SK-N-SH treated with all-trans-retinoic acid at 6 μM for 48 hours (cell line): ENCODE measurements around the gene MFAP4.

Source experiments
- ATAC-seq: fragments of 200-7000 bp; cut with Tn5 transposase; 3 replicates; pipeline ENCODE4 v1.9.1; 2020; ENCODE audit warnings: mild to moderate bottlenecking, moderate library complexity
- ARNTL ChIP-seq: fragments of 450-650 bp; formaldehyde crosslinking; IDR thresholded peaks from 2 replicates; pipeline ENCODE4 v1.5.0; 2020; ENCODE audit warnings: low read depth, mild to moderate bottlenecking, moderate library complexity, borderline replicate concordance
- BACH2 ChIP-seq: fragments of 250-450 bp; sonication (Bioruptor Pico); IDR thresholded peaks from 2 replicates; pipeline ENCODE4 v1.9.0; 2021; ENCODE audit warnings: mild to moderate bottlenecking, borderline replicate concordance
- CSRNP3 ChIP-seq: fragments of 250-450 bp; sonication (Bioruptor Pico); IDR thresholded peaks from 2 replicates; pipeline ENCODE4 v1.5.1; 2021; ENCODE audit warnings: mild to moderate bottlenecking, moderate library complexity
- ESRRG ChIP-seq: fragments of 250-450 bp; sonication (Bioruptor Pico); IDR thresholded peaks from 2 replicates; pipeline ENCODE4 v1.6.1; 2021; ENCODE audit warnings: mild to moderate bottlenecking
- GLIS3 ChIP-seq: fragments of 250-450 bp; sonication (Bioruptor Pico); IDR thresholded peaks from 2 replicates; pipeline ENCODE4 v1.5.0; 2020; ENCODE audit warnings: mild to moderate bottlenecking, moderate library complexity
- ISL1 ChIP-seq: fragments of 250-450 bp; sonication (Bioruptor Pico); IDR thresholded peaks from 2 replicates; pipeline ENCODE4 v2.1.2; 2022; ENCODE audit warnings: mild to moderate bottlenecking, moderate library complexity
- OSR1 ChIP-seq: fragments of 250-450 bp; sonication (Bioruptor Pico); IDR thresholded peaks from 2 replicates; pipeline ENCODE4 v1.8.0; 2022; ENCODE audit warnings: moderate library complexity, mild to moderate bottlenecking, inconsistent platforms
- PPARA ChIP-seq: fragments of 250-450 bp; sonication (Bioruptor Pico); IDR thresholded peaks from 2 replicates; pipeline ENCODE4 v1.5.0; 2020; ENCODE audit warnings: mild to moderate bottlenecking, borderline replicate concordance
- RARB ChIP-seq: fragments of 250-450 bp; sonication (Bioruptor Pico); IDR thresholded peaks from 2 replicates; pipeline ENCODE4 v1.8.0; 2021; ENCODE audit warnings: mild to moderate bottlenecking, moderate library complexity
- SNAI2 ChIP-seq: fragments of 250-450 bp; sonication (Bioruptor Pico); IDR thresholded peaks from 2 replicates; pipeline ENCODE4 v1.5.0; 2020; ENCODE audit warnings: mild to moderate bottlenecking, moderate library complexity
- TCF4 ChIP-seq: fragments of 250-450 bp; sonication (Bioruptor Pico); IDR thresholded peaks from 2 replicates; pipeline ENCODE4 v1.8.0; 2021; ENCODE audit warnings: mild to moderate bottlenecking, moderate library complexity, borderline replicate concordance
- TOX ChIP-seq: fragments of 250-450 bp; sonication (Bioruptor Pico); IDR thresholded peaks from 2 replicates; pipeline ENCODE4 v1.8.0; 2021; ENCODE audit warnings: mild to moderate bottlenecking, moderate library complexity, borderline replicate concordance
- ZC3H10 ChIP-seq: fragments of 250-450 bp; sonication (Bioruptor Pico); IDR thresholded peaks from 2 replicates; pipeline ENCODE4 v1.5.1; 2021; ENCODE audit warnings: mild to moderate bottlenecking, moderate library complexity
- ZFP3 ChIP-seq: fragments of 250-450 bp; sonication (Bioruptor Pico); IDR thresholded peaks from 2 replicates; pipeline ENCODE4 v1.5.0; 2020; ENCODE audit warnings: mild to moderate bottlenecking, moderate library complexity
- ZFP30 ChIP-seq: fragments of 450-650 bp; formaldehyde crosslinking; IDR thresholded peaks from 2 replicates; pipeline ENCODE4 v1.5.0; 2022; ENCODE audit warnings: mild to moderate bottlenecking, moderate library complexity
- ZNF565 ChIP-seq: fragments of 450-650 bp; formaldehyde crosslinking; conservative IDR thresholded peaks from 2 replicates; pipeline ENCODE4 v1.5.0; 2020; ENCODE audit warnings: low read depth, mild to moderate bottlenecking, moderate library complexity
- ZNF70 ChIP-seq: fragments of 450-650 bp; formaldehyde crosslinking; IDR thresholded peaks from 2 replicates; pipeline ENCODE4 v1.5.0; 2020; ENCODE audit warnings: mild to moderate bottlenecking, moderate library complexity
- TF ChIP-seq, protein P1 (sequence below): fragments of 250-450 bp; sonication (Bioruptor Pico); IDR thresholded peaks from 2 replicates; pipeline ENCODE4 v1.8.0; 2021; ENCODE audit warnings: low read depth, mild to moderate bottlenecking, moderate library complexity, borderline replicate concordance
- TF ChIP-seq, protein P2 (sequence below): fragments of 250-450 bp; sonication (Bioruptor Pico); IDR thresholded peaks from 2 replicates; pipeline ENCODE4 v1.5.1; 2020; ENCODE audit warnings: low read depth, mild to moderate bottlenecking, moderate library complexity
- TF ChIP-seq, protein P3 (sequence below): fragments of 250-450 bp; sonication (Bioruptor Pico); IDR thresholded peaks from 2 replicates; pipeline ENCODE4 v1.5.0; 2020; ENCODE audit warnings: mild to moderate bottlenecking, moderate library complexity
- TF ChIP-seq, protein P4 (sequence below): fragments of 250-450 bp; sonication (Bioruptor Pico); IDR thresholded peaks from 2 replicates; pipeline ENCODE4 v1.8.0; 2020; ENCODE audit warnings: mild to moderate bottlenecking, moderate library complexity, borderline replicate concordance

Gene MFAP4

GRCh38 chr17:19412510-19412909 is 25.5 kb upstream of the MFAP4 start:
- no peak for ATAC-seq
- TF ChIP-seq ZFP3 (CRISPR knock-in tag) (no peak), GLIS3 (CRISPR knock-in tag) (no peak), ZNF565 (CRISPR knock-in tag) (no peak), TCF4 (CRISPR knock-in tag) (no peak), SNAI2 (CRISPR knock-in tag) (no peak), BACH2 (CRISPR knock-in tag) (no peak), ARNTL (no peak), PPARA (CRISPR knock-in tag) (no peak), ZNF70 (CRISPR knock-in tag) (no peak), ZFP30 (CRISPR knock-in tag) (no peak), ZC3H10 (CRISPR knock-in tag) (no peak), OSR1 (CRISPR knock-in tag) (no peak), TOX (CRISPR knock-in tag) (no peak), ISL1 (CRISPR knock-in tag) (no peak), RARB (no peak), ESRRG (no peak)
- TF ChIP-seq, protein P1, sequence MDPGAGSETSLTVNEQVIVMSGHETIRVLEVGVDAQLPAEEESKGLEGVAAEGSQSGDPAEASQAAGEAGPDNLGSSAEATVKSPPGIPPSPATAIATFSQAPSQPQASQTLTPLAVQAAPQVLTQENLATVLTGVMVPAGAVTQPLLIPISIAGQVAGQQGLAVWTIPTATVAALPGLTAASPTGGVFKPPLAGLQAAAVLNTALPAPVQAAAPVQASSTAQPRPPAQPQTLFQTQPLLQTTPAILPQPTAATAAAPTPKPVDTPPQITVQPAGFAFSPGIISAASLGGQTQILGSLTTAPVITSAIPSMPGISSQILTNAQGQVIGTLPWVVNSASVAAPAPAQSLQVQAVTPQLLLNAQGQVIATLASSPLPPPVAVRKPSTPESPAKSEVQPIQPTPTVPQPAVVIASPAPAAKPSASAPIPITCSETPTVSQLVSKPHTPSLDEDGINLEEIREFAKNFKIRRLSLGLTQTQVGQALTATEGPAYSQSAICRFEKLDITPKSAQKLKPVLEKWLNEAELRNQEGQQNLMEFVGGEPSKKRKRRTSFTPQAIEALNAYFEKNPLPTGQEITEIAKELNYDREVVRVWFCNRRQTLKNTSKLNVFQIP (CRISPR knock-in tag) = no peak
- TF ChIP-seq, protein P2, sequence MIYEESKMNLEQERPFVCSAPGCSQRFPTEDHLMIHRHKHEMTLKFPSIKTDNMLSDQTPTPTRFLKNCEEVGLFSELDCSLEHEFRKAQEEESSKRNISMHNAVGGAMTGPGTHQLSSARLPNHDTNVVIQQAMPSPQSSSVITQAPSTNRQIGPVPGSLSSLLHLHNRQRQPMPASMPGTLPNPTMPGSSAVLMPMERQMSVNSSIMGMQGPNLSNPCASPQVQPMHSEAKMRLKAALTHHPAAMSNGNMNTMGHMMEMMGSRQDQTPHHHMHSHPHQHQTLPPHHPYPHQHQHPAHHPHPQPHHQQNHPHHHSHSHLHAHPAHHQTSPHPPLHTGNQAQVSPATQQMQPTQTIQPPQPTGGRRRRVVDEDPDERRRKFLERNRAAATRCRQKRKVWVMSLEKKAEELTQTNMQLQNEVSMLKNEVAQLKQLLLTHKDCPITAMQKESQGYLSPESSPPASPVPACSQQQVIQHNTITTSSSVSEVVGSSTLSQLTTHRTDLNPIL (CRISPR knock-in tag) = no peak
- TF ChIP-seq, protein P3, sequence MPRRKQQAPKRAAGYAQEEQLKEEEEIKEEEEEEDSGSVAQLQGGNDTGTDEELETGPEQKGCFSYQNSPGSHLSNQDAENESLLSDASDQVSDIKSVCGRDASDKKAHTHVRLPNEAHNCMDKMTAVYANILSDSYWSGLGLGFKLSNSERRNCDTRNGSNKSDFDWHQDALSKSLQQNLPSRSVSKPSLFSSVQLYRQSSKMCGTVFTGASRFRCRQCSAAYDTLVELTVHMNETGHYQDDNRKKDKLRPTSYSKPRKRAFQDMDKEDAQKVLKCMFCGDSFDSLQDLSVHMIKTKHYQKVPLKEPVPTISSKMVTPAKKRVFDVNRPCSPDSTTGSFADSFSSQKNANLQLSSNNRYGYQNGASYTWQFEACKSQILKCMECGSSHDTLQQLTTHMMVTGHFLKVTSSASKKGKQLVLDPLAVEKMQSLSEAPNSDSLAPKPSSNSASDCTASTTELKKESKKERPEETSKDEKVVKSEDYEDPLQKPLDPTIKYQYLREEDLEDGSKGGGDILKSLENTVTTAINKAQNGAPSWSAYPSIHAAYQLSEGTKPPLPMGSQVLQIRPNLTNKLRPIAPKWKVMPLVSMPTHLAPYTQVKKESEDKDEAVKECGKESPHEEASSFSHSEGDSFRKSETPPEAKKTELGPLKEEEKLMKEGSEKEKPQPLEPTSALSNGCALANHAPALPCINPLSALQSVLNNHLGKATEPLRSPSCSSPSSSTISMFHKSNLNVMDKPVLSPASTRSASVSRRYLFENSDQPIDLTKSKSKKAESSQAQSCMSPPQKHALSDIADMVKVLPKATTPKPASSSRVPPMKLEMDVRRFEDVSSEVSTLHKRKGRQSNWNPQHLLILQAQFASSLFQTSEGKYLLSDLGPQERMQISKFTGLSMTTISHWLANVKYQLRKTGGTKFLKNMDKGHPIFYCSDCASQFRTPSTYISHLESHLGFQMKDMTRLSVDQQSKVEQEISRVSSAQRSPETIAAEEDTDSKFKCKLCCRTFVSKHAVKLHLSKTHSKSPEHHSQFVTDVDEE (CRISPR knock-in tag) = no peak

GRCh38 chr17:19411631-19412030 is 24.6 kb upstream of the MFAP4 start:
- peak; percentile 64 for ATAC-seq
- TF ChIP-seq CSRNP3 (no peak), OSR1 (CRISPR knock-in tag) (no peak), SNAI2 (CRISPR knock-in tag) (no peak), TOX (CRISPR knock-in tag) (no peak), ZC3H10 (CRISPR knock-in tag) (no peak), ARNTL (no peak), ZFP30 (CRISPR knock-in tag) (no peak), GLIS3 (CRISPR knock-in tag) (no peak), ZFP3 (CRISPR knock-in tag) (no peak), TCF4 (CRISPR knock-in tag) (no peak), BACH2 (CRISPR knock-in tag) (no peak), ISL1 (CRISPR knock-in tag) (no peak), ZNF565 (CRISPR knock-in tag) (no peak)
- TF ChIP-seq, protein P2 (CRISPR knock-in tag) = no peak
- TF ChIP-seq, protein P3 (CRISPR knock-in tag) = no peak
- TF ChIP-seq, protein P4, sequence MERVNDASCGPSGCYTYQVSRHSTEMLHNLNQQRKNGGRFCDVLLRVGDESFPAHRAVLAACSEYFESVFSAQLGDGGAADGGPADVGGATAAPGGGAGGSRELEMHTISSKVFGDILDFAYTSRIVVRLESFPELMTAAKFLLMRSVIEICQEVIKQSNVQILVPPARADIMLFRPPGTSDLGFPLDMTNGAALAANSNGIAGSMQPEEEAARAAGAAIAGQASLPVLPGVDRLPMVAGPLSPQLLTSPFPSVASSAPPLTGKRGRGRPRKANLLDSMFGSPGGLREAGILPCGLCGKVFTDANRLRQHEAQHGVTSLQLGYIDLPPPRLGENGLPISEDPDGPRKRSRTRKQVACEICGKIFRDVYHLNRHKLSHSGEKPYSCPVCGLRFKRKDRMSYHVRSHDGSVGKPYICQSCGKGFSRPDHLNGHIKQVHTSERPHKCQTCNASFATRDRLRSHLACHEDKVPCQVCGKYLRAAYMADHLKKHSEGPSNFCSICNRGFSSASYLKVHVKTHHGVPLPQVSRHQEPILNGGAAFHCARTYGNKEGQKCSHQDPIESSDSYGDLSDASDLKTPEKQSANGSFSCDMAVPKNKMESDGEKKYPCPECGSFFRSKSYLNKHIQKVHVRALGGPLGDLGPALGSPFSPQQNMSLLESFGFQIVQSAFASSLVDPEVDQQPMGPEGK = no peak
